Activated CD4-positive, alpha-beta T cell treated with anti-CD3 and anti-CD28 coated beads for 24 hours (primary cell): Measurements from ENCODE around the gene ADAMTS15.

Experiments used
- DNase-seq, 2 donors: peaks; one replicate each; pipeline ENCODE4 v3.0.0-alpha.2; 2020; ENCODE audit warnings: low read depth in 2 of 2

Gene ADAMTS15, protein sequence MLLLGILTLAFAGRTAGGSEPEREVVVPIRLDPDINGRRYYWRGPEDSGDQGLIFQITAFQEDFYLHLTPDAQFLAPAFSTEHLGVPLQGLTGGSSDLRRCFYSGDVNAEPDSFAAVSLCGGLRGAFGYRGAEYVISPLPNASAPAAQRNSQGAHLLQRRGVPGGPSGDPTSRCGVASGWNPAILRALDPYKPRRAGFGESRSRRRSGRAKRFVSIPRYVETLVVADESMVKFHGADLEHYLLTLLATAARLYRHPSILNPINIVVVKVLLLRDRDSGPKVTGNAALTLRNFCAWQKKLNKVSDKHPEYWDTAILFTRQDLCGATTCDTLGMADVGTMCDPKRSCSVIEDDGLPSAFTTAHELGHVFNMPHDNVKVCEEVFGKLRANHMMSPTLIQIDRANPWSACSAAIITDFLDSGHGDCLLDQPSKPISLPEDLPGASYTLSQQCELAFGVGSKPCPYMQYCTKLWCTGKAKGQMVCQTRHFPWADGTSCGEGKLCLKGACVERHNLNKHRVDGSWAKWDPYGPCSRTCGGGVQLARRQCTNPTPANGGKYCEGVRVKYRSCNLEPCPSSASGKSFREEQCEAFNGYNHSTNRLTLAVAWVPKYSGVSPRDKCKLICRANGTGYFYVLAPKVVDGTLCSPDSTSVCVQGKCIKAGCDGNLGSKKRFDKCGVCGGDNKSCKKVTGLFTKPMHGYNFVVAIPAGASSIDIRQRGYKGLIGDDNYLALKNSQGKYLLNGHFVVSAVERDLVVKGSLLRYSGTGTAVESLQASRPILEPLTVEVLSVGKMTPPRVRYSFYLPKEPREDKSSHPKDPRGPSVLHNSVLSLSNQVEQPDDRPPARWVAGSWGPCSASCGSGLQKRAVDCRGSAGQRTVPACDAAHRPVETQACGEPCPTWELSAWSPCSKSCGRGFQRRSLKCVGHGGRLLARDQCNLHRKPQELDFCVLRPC

DNA sequence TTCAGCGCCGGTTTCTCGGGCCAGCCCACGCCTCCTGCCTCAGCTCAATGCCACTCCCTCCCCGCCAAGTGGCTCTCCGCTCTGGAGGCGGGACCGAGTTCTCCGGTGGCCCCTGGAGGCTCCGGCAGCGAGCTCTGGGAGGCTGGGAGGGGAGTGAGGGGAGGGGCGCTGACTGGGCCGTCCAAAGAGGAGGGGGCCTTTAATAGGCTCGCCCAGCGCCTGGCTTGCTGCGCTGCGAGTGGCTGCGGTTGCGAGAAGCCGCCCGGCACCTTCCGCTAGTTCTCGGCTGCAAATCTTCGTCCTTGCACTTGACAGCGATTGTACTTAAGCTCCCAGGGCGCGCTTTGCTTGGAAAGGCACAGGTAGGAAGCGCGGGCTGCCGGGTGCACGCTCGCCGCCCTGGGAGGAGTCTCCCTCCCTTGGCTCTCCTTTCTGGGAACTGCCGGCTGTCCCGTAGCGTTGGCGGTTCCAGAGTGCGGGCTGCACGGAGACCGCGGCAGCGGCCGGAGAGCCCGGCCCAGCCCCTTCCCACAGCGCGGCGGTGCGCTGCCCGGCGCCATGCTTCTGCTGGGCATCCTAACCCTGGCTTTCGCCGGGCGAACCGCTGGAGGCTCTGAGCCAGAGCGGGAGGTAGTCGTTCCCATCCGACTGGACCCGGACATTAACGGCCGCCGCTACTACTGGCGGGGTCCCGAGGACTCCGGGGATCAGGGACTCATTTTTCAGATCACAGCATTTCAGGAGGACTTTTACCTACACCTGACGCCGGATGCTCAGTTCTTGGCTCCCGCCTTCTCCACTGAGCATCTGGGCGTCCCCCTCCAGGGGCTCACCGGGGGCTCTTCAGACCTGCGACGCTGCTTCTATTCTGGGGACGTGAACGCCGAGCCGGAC is at the start of gene ADAMTS15:
TSS of gene ADAMTS15 (plus strand) at position 230 of the 894 bp plus-strand sequence. CDS start at position 559, 329 bp downstream.
- DNase-seq = no peak

DNA sequence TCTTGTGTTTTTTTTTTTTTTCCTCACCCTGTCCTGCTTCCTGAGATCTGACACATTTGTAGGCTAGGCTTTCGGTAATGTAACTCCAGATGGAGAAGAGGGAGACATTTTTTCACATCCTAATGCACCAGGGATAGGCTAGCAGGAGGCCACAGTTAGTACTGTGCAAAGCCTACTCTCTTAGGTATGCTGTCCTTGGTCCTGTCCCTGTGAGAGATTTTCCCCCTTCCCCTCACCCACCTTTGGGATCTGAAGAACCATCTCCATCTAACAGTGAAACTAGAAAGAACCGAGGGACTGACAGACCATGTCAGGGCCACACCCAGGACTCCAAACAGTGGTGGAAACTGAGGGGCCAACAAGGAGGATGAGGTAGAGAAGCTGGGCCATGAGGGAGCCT is 49.2 kb upstream of the ADAMTS15 start:
- no peak for DNase-seq

DNA sequence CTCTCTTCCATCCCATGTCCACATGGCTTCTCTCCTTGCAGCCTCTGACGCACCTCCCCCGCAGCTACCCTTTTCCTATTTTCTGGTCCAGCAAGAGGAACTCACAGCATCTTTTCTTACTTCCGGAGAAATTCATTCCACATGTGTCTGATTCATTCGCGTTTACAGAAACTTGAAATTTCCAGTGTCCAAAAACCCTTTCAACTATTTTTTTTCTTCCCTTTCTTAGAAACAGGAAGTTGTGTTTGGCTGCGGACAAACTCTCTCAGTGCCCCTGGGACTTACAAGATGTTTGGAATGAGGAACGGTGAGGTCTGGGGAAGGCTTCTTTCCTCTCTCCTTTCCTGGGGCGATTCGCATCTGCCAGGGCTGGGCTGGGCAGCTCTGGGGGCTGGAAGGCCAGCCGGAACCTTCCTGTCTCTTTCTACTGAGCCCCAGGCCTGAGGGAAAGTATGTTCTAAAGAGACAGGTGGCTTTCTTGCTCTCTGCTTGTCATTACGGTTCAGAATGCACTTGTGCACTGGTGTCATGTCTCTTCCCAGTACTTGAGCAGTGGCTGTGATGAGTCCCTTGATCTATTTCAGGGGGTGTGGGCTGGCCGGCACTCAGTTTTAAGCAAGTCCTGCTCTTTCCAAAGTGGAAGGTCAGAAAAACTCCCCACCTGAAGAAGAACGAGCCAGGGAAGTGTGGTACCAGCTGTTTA is 47.5 kb upstream of the ADAMTS15 start:
- DNase-seq = no peak

DNA sequence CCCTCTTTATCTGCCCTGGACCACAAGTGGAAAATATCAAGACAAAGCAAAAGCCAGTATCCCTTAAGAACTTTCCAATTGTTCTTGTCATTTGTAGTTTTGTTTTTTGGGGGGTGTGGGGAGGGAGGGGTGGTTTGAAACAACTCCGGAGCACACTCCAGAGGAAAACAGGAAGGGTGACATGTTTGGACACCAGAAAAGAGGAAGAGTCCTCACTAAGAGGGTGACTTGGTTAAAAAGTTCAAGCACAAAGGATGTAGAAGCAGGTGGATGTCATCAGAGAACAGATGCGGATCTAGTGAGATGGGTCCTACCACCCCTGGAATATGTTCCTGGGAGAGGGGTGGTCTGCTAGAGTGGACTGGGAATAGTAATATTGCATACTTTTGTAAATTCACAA is 45.9 kb upstream of the ADAMTS15 start:
- no peak for DNase-seq

DNA sequence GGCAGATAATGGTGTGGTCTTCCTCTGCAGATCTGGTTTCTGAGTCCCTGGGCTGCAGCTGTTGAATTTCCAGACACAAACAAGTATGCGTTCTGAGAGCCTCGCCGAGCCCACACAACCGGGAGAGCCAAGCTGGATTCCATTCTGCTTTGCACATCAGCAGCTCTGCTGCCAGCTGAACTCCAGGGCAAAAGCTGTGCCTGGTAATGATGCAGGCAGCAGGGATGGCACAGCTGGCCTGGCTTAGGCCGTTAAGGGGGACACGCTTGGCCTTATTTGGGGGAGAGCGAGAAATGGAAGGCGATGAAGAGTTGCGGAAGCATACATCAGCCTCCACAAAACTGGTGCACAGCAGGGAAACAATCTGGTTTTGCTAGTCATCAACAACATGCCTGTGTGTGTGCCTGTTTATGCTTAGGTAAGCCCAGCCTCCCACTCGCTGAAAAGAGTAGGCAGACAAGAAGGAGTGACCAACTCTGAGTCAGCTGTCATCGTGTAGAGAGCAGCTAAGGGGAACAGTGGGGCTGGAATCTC is 45.1 kb upstream of the ADAMTS15 start:
- no peak for DNase-seq

DNA sequence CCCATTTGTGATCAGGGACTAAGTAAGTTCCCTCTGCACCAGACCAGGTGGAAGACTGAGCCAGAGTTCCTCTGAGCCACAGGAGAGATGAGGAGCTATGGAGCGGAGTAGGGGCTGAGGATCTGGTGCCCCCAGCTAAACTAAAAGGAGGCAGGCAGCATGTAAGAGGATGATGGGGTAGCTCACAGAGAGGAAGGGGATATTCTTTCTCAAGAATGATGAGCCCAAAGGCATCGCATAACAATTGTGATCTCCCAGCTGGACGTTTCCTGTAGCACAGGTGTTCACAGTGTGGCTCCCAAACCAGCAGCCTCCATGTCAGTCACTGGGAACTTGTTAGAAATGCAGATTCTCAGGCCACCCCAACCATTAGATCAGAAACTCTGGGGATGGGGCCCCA is 44.5 kb upstream of the ADAMTS15 start:
- DNase-seq = no peak

DNA sequence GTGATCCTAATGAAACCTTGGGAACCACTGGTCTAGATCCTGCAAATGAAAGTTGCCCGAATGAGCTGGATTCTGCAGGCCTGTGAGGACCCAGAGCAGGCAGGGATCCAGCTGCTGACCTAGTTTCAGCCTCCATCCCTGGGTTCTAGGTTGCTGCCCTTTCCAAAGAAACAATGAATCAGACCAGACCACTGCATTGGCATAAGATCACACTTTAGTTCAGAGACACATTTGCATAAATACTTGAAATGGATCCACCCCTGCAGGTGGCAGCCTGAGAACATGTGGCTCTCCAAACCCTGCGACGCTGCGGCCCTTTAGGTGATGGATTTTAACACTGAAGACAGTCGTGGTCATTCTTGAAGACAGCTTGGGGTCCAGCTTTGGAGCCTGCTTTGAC is 43.7 kb upstream of the ADAMTS15 start:
- no peak for DNase-seq

DNA sequence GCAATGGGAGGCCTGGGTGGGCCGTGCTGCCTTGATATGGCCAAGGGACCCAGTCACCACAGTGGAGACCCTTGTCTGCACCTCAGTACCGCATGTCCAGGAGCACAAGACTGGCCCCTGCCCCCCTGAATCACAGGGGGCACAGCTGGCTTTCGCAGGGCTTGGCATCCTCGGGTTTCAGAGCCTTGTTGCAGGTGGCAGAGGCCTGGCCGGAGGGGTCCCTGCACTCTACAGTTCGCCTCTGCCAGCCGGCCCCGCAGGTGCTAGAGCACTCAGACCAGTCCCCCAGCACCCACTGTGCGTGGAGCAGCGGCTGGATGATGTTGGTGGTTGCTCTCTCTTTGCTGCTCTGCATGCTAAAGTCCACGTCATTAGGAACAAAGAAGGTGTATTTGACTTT is 43.0 kb upstream of the ADAMTS15 start:
- no peak for DNase-seq

DNA sequence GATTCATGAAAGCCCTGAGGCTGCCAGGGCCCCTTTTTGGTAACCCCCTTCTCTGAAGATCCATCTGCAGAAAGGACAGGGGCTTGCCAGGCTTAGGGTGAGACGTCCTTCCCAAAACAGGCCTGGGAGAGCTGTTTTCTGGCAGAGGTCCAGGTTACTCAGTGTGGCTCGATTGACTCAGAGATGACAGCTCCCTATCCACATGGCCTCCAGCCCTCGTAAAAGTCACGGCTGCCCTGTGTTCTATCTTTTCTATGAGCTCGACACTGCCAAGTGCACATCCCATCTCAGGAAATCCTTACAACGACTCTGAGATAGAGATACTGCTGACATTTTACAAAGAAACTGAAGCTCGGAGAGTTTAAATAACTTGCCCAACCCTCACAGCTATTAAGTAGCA is 40.5 kb upstream of the ADAMTS15 start:
- DNase-seq = no peak

DNA sequence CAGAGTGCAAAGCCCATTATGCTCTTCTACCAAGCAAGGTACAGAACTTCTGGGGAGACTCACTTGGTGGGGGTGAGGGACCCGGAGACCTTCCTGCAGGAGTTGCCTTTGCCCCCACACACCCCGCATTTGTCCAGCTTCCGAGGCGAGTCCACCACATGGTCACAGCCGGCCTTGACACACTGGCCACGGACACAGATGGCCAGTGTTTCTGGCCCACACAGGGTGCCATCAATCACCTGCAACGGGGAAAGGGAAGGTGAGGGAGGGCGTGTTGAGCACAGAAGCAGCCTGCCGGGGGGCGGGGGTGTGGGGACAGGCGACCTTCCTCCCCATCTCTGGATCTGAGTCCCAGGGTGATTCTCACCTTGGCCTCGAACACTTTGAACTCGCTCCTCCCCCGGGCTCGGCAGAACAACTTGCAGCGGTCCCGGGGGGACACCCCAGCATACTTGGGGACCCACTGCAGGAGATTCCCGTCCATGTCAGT is 40.0 kb upstream of the ADAMTS15 start:
- DNase-seq = no peak

DNA sequence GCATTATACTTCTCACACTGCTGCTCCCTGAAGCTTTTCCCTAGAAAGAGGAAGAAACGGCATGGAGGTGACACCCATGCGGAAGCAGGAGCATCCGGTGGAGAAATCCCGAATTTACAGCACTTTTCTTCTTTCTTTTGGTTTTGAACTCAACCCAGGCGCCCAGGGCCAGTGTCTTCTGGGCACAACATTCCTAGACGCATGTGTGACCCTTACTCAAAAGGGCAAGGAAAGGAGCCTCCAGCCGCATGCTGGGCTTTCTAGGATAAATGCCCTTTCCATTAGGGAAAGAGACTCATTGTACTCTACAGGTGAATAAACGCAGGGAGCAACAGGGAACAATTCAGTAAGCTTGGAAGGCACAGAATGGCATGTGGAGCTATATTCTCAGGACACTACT is 39.5 kb upstream of the ADAMTS15 start:
- no peak for DNase-seq

DNA sequence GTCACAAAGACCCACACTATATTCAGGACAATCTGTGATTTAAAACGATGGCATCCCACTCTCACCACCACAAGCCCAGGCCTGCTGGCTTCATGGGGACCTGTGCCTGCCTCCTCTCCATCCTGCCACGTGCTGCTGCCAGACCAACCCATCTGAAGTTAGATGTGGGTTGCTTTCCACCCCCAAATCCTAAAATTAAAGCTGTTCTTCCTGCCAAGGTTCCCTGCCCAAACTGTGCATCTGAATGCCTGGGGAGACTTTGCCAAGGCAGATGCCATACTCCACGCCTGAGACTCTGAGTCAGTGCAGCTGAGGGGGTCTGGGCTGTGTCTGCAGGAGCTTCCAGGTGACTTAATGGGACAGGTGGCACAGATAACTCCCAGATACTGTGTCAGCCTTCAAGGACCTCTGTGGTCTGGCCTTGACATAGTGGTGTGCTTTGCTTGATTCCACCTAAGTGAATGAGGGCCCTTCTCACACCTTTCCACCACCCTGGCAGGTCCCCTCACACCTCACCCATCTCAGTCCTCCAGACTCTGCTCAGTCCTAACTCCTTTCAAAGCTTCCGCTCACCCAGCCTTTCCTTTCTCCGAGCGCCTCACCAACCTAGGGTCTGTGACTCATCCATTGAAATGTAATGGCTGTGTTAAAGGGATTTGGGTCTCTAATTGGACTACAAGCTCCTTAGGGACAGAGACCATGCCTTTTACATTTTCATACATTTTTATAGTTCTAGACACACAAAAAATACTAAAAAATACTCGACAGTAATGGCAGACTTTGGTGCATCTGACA is 38.7 kb upstream of the ADAMTS15 start:
- no peak for DNase-seq

DNA sequence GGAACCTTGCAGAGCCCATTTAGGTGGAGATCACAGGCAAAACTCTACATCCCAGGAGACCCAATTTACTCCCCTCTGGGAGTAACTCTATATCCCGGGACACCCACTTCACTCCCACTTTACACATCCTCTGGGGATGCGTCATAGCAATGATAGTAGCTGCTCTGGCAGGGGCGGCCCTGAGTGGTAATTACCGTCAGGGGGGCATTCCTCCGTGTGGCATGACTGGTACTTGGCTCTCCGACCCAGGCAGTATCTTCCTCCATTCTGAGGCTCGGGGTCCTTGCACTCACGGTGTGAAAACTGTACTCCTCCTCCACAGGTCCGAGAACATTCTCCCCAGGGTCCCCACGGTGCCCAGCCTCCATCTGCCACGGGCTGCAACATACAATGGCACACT is 37.2 kb upstream of the ADAMTS15 start:
- no peak for DNase-seq

DNA sequence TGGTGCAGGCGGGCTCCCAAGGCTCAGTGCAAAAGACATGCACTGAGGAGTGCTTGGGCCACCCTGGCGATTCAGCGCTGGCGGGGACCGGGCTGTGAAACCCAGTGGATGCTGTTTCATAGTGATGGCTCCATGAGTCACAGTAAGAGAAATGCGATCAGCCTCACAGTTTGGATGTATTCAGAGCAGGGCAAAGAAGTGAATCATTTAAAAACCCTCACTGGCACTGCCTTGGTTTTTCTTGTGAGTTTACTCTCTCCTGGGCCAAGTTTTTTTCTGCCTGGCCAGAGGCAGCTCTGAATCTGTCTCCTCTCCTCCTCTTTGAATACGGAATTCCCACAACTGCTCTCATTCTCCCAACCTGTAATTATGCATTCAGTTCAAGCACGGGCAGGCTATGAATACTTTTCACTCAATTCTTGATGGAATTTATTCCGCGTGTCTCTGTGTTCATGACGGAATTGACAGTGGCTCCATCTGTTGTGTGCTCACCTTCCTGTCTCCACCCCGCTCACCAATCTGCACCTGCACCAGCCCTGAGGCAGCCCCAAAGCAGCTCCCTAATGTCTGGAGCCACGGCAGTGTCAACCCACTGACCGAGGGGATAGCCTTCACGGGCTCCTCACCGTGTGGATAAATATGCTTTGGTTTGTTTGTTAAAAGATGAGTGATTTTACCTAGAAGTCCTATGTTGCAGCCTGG is 34.9 kb upstream of the ADAMTS15 start:
- DNase-seq = no peak

DNA sequence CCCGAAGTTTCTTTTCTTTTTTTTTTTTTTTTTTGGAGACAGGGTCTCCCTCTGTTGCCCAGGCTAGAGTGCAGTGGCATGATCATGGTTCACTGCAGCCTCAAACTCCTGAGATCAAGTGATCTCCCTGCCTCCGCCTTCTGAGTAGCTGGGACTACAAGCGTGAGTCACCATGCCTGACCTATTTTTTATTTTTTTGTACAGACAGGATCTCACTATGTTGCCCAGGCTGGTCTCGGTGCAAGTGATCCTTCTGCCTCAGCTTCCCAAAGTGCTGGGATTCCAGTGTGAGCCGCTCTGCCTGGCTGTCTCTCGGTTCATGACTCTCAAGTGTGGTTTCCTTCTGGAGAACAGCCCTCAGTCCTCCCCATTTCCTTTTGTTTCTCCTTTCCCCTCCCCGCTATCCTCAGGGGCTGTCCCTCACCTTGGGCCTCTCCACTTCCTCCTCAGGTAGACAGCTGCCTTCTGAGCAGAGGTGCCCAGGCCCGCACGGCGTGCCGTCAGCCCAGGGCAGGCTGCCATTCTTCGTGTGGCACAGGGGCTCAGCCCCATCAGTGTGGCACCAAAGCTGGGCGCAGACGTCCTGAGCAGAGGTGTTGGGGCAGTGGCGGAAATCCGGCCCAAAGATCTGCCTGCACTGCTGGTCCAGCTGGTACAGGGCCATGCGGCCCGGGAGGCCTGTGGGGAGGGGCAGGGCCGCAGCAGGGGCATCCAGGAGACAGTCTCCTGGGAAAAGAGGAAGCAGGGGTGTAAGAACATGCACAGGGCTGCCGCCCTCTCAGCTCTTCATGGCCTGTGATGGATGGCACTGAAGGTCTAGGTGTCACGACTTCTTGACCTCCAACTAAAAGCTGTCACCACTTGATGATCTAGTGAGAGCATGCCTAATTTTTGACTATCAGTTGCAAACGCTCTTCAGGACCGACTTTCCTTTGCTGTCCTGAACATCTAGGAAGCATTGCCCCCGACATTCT is 34.1 kb upstream of the ADAMTS15 start:
- DNase-seq = no peak

DNA sequence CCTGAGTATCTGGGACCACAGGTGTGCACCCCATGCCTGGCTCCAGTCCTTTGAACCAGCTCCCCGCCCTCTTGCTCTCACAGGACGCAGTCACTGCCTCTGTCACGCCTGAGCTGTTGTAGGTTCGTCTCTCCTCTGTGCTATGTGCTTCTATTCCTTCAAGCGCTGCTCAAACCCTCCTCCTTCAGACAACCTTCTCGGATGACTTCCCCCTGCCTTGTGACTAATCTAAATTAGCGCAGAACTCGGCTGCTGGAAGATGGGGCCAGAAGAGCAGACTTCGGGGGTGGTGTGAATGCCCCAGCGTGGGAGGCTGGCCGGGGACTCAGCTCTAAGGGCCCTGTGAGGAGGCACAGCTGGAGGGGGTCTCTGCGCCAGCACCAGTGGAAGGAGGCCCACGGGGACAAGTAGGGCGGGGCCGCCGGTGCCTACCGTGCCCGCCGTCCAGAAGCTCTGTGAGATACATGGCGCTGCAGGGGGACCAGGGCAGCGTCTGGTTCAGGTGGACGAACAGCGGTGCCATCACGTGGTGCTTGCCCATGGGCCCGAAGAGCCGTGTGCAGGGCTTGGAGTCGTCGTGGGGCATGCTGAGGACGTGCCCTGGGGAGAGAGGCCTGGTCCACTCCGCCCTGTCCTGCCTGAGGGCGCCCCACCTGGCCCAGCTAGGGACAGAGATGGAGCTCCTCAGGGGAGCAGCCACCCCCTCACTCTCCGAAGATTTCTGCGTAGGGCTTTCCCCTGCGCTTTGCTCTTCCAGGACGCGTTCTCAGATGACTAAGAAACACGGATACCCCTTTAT is 32.5 kb upstream of the ADAMTS15 start:
- DNase-seq = no peak

DNA sequence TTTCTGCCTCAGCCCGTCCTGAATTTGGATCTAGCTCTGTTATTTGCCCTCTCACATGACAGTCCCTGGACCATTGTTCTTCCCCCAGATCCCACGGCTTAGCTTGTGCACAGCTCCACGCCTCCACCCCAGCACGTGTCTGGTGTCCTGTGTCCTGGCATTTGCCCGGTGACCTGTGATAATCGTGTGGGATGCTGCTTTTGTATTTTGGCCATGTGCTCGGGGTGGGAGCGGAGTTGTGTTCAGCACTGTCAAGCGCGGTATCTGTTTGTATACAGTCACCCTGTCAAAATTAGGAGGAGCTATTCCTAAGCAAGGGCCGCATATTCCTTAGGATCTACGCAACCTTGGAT is 31.9 kb upstream of the ADAMTS15 start:
- no peak for DNase-seq
